GM18498 (cell line): ENCODE results near the gene STXBP5L.
"Not testable (repeated sequence)": the region's sequence is repeated elsewhere in the genome, so short reads cannot be mapped to it uniquely, and the experiment has no call there.

ENCODE experiments used
- ATAC-seq: cut with Tn5 transposase; IDR thresholded peaks from one replicate; pipeline ENCODE4 v1.9.1; 2021; ENCODE audit warnings: mild to moderate bottlenecking, moderate library complexity; ENCODE audit not compliant: unreplicated experiment

STXBP5L gene

GRCh38 chr3:120908030-120908794, at the start of gene STXBP5L:
Gene STXBP5L, plus strand, starts transcription at chr3:120908205. Its CDS starts 1,374 bp downstream, at chr3:120909579.
- peak; percentile 98 for ATAC-seq

GRCh38 chr3:120858521-120858920, 49.5 kb upstream of the STXBP5L start:
- no peak for ATAC-seq

GRCh38 chr3:120864541-120864940, 43.5 kb upstream of the STXBP5L start:
- ATAC-seq, result no peak

- no peak for ATAC-seq
Measured at GRCh38 chr3:120875507-120875906, 32.5 kb upstream of the STXBP5L start.

GRCh38 chr3:120875989-120876388, 32.0 kb upstream of the STXBP5L start:
- ATAC-seq, result no peak

GRCh38 chr3:120879411-120879810, 28.6 kb upstream of the STXBP5L start:
- ATAC-seq, result no peak

GRCh38 chr3:120892921-120893320, 15.1 kb upstream of the STXBP5L start:
- ATAC-seq, result no peak

- ATAC-seq, result no peak
Measured at GRCh38 chr3:120894316-120895057, 13.5 kb upstream of the STXBP5L start.

GRCh38 chr3:120901716-120902115, 6.3 kb upstream of the STXBP5L start:
- ATAC-seq, result not testable (repeated sequence)

GRCh38 chr3:120903221-120903620, 4.8 kb upstream of the STXBP5L start:
- no peak for ATAC-seq

GRCh38 chr3:120907659-120908029, 361 bp upstream of the STXBP5L start:
- ATAC-seq, result no peak

GRCh38 chr3:120908795-120909601, 993 bp downstream of the STXBP5L start:
- no peak for ATAC-seq

- no peak for ATAC-seq
Measured at GRCh38 chr3:120909602-120909878, 1.5 kb downstream of the STXBP5L start.

GRCh38 chr3:120926146-120926545, 18.1 kb downstream of the STXBP5L start:
- no peak for ATAC-seq

GRCh38 chr3:120928991-120929390, 21.0 kb downstream of the STXBP5L start:
- ATAC-seq, result no peak

GRCh38 chr3:120931593-120931992, 23.6 kb downstream of the STXBP5L start:
- ATAC-seq, result no peak

- no peak for ATAC-seq
Measured at GRCh38 chr3:120956143-120956542, 48.1 kb downstream of the STXBP5L start.

GRCh38 chr3:120982608-120983320, 74.8 kb downstream of the STXBP5L start:
- ATAC-seq, result no peak

GRCh38 chr3:120983321-120983665, 75.3 kb downstream of the STXBP5L start:
- ATAC-seq, result no peak

GRCh38 chr3:120983841-120984240, 75.8 kb downstream of the STXBP5L start:
- ATAC-seq, result no peak

- ATAC-seq, result no peak
Measured at GRCh38 chr3:120985242-120985641, 77.2 kb downstream of the STXBP5L start.
